22Rv1 (cell line): ENCODE measurements around the gene TRIM4.

ENCODE experiments used
- CTCF ChIP-seq: fragments of 450-650 bp; IDR thresholded peaks from 2 replicates; pipeline ENCODE4 v1.5.1; 2017; ENCODE audit warnings: mild to moderate bottlenecking
- ZFX ChIP-seq: fragments of 450-650 bp; IDR thresholded peaks from 2 replicates; pipeline ENCODE4 v1.6.1; 2017; ENCODE audit warnings: antibody characterized with exemption, borderline replicate concordance

DNA sequence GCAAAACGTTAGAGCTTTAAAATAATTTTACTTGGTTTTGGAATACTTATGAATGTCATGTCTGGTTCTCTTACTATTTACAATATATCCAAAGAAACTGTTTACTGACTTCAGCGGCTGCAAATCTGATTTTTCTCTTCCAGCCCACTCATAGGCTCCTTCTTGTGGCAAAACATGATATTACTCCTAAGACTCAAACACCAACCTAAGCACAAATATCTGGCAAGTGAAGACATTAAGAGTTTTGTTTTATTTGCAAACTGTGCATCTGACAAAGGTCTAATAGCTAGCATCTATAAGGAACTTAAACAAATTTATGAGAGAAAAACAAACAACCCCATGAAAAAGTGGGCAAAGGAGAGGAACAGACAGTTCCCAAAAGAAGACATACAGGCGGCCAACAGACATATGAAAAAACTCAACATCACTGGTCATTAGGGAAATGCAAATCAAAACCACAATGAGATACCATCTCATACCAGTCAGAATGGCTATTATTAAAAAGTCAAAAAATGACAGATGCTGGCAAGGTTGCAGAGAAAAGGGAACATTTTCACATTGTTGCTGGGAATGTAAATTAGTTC, 30.4 kb upstream of the TRIM4 start:
- TF ChIP-seq CTCF (peak; percentile 75), ZFX (no peak)
